Natural killer cell (primary cell): ENCODE measurements around the gene LYPLAL1. TPM values are rescaled to one million over a fixed set of nuclear protein-coding genes. Genes with fewer than 3 reads are reported as not detected.

Source experiments
- ATAC-seq, 3 donors: fragments of 150-1000 bp in 2 of 3; fragments of 200-7000 bp in 1 of 3; cut with Tn5 transposase; 1 replicate in 1 of 3; 2 replicates in 2 of 3; pipeline ENCODE4 v1.10.0; 2021; ENCODE audit warnings: mild to moderate bottlenecking in 2 of 3, moderate library complexity in 2 of 3
- DNase-seq, 2 donors: peaks; one replicate each; pipeline versions ENCODE4 v3.0.0 to v3.0.0-alpha.2; 2013 to 2021; ENCODE audit warnings: mixed read lengths in 1 of 2
- H3K27ac ChIP-seq: one replicate; pipeline ENCODE4 v1.5.1; 2013; ENCODE audit warnings: mild to moderate bottlenecking, low read length
- H3K27me3 ChIP-seq: one replicate; pipeline ENCODE4 v1.6.1; 2013; ENCODE audit warnings: low read length; ENCODE audit not compliant: control insufficient read depth, insufficient read depth
- H3K36me3 ChIP-seq: one replicate; pipeline ENCODE4 v1.6.1; 2013; ENCODE audit warnings: low read length; ENCODE audit not compliant: control insufficient read depth, insufficient read depth
- H3K4me1 ChIP-seq: one replicate; pipeline ENCODE4 v1.6.1; 2013; ENCODE audit warnings: low read length; ENCODE audit not compliant: control insufficient read depth, insufficient read depth
- H3K4me3 ChIP-seq: one replicate; pipeline ENCODE4 v1.5.1; 2013; ENCODE audit warnings: low read length
- H3K9me3 ChIP-seq: one replicate; pipeline ENCODE4 v1.6.1; 2013; ENCODE audit warnings: low read length; ENCODE audit not compliant: control insufficient read depth, insufficient read depth
- H3K27ac Mint-ChIP-seq, 2 donors: one replicate each; pipeline ENCODE4 v1.8.0; 2022; ENCODE audit warnings: mild to moderate bottlenecking in 2 of 2, mixed read lengths in 2 of 2, moderate library complexity in 1 of 2
- H3K27me3 Mint-ChIP-seq, 2 donors: one replicate each; pipeline ENCODE4 v1.8.0; 2022; ENCODE audit warnings: low read depth in 2 of 2, mixed read lengths in 2 of 2
- H3K36me3 Mint-ChIP-seq: one replicate; pipeline ENCODE4 v1.8.0; 2022; ENCODE audit warnings: mixed read lengths
- H3K4me1 Mint-ChIP-seq, 2 donors: one replicate each; pipeline ENCODE4 v1.8.0; 2022; ENCODE audit warnings: mixed read lengths in 2 of 2
- H3K4me3 Mint-ChIP-seq: one replicate; pipeline ENCODE4 v1.8.0; 2022; ENCODE audit warnings: mild to moderate bottlenecking, moderate library complexity, mixed read lengths
- H3K9me3 Mint-ChIP-seq, 2 donors: one replicate each; pipeline ENCODE4 v1.8.0; 2022; ENCODE audit warnings: mixed read lengths in 2 of 2
- CTCF ChIP-seq: fragments of 200-600 bp; IDR thresholded peaks from one replicate; pipeline ENCODE4 v1.8.0; 2022; ENCODE audit warnings: antibody characterized with exemption
- WGBS: methylation state at CpG from one replicate; pipeline ENCODE4 v1.1.7; 2013; ENCODE audit warnings: missing lambda C conversion rate; ENCODE audit not compliant: insufficient coverage; 5-methylcytosine and 5-hydroxymethylcytosine counted together
- intact Hi-C: fragments of 100-400 bp; cut with micrococcal nuclease; formaldehyde crosslinking; loops from one replicate; pipeline ENCODE4 v1.14.2; 2022
- total RNA-seq, 4 donors: library from RNA; stranded (reverse); fragments of 120-200 nt in 1 of 4; gene quantifications; one replicate each; pipeline versions ENCODE4 v1.2.3 to v1.2.4, GENCODE V29; 2013 to 2022

Gene LYPLAL1
- total RNA-seq, 3 donors from 2014 or later (not counting 1 experiment from before 2014, with no cell fraction given) = 13.1 to 18.3 (median 15.9) TPM

DNA sequence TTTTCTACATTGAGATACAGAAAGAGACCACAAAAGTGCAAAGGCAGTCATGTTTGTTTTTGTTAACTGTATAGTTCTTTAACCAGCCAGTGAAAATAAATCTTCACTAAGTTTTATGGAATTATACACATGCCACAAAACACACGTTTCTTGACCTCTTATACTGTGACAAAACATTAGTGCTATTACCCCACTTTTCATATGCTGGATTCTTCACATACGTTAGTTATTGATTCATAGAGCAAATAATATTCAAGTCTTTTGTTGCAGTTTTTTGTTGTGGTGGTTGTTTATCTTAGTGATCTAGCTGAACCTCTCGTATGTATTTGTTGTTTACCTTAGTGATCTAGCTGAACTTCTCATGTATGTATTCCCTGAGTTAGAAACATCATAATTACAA, 28.0 kb downstream of the LYPLAL1 start:
- no CpG with 5 or more reads among the region's 3 CpGs for WGBS
- H3K27me3 Mint-ChIP-seq = no peaks in the 10 kb centered on the region
- no peak overlapping the region for H3K27ac Mint-ChIP-seq
- Histone ChIP-seq H3K36me3 (no peaks in the 10 kb centered on the region), H3K4me3 (no peak overlapping the region), H3K27me3 (no peaks in the 10 kb centered on the region), H3K4me1 (no peaks in the 10 kb centered on the region), H3K27ac (no peak overlapping the region), H3K9me3 (no peaks in the 10 kb centered on the region)
- TF ChIP-seq CTCF = no peak
- intact Hi-C loops = loop anchor here (10.0 kb wide), 1 partner anchor 183 kb away; no protein-coding TSS in a partner anchor
- ATAC-seq = no peak
- H3K4me1 Mint-ChIP-seq = no peaks in the 10 kb centered on the region
- no peak for DNase-seq
- no peaks in the 10 kb centered on the region for H3K9me3 Mint-ChIP-seq
- no peak overlapping the region for H3K4me3 Mint-ChIP-seq
- peaks cover 1% of the 10 kb centered on the region for H3K36me3 Mint-ChIP-seq

DNA sequence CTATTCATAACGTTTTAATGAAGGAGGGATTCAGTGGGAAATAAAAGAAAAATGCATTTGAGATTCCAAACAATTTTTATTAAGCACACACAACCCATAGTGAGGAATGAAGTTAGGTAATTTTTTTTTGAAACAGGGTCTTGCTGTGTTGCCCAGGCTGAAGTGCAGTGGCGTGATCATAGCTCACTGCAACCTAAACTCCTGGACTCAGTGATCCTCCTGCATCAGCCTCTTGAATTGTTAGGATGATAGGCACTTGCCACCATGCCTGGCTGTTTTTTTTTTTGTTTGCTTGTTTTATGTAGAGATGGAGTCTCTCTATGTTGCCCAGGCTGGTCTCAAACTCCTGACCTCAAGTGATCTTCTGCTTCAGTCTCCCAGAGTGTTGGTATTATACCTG, 28.9 kb downstream of the LYPLAL1 start:
- no peaks in the 10 kb centered on the region for H3K27me3 ChIP-seq
- no peak overlapping the region for H3K4me3 ChIP-seq
- intact Hi-C loops = loop anchor here (10.0 kb wide), 1 partner anchor 182 kb away; no protein-coding TSS in a partner anchor
- H3K36me3 Mint-ChIP-seq = no peaks in the 10 kb centered on the region
- no peak overlapping the region for H3K4me3 Mint-ChIP-seq
- ATAC-seq (no peak), DNase-seq (no peak)
- no peaks in the 10 kb centered on the region for H3K9me3 Mint-ChIP-seq
- no peak overlapping the region for H3K27ac ChIP-seq
- H3K4me1 ChIP-seq = no peaks in the 10 kb centered on the region
- no peaks in the 10 kb centered on the region for H3K27me3 Mint-ChIP-seq
- no peak overlapping the region for H3K27ac Mint-ChIP-seq
- H3K4me1 Mint-ChIP-seq = no peaks in the 10 kb centered on the region
- TF ChIP-seq CTCF = no peak
- WGBS = 94% methylated on average over 1 of the region's 2 CpGs
- no peaks in the 10 kb centered on the region for H3K9me3 ChIP-seq
- H3K36me3 ChIP-seq = no peaks in the 10 kb centered on the region

- intact Hi-C loops = loop anchor here (10.0 kb wide), 1 partner anchor 178 kb away; no protein-coding TSS in a partner anchor
- Mint-ChIP-seq H3K4me3 (no peak overlapping the region), H3K36me3 (peaks cover 3% of the 10 kb centered on the region), H3K9me3 (no peaks in the 10 kb centered on the region), H3K27me3 (no peaks in the 10 kb centered on the region), H3K27ac (no peak overlapping the region), H3K4me1 (no peaks in the 10 kb centered on the region)
- H3K4me1 ChIP-seq = no peaks in the 10 kb centered on the region
- no CpG with 5 or more reads among the region's 2 CpGs for WGBS
- no peak for TF ChIP-seq CTCF
- H3K36me3 ChIP-seq = peaks cover under 1% of the 10 kb centered on the region
- DNase-seq (no peak), ATAC-seq (no peak)
- no peak overlapping the region for H3K4me3 ChIP-seq
- H3K27ac ChIP-seq = no peak overlapping the region
- H3K9me3 ChIP-seq = no peaks in the 10 kb centered on the region
- no peaks in the 10 kb centered on the region for H3K27me3 ChIP-seq
These were observed 32.7 kb downstream of the LYPLAL1 start for GRCh38 chr1:219206350-219206749.

DNA sequence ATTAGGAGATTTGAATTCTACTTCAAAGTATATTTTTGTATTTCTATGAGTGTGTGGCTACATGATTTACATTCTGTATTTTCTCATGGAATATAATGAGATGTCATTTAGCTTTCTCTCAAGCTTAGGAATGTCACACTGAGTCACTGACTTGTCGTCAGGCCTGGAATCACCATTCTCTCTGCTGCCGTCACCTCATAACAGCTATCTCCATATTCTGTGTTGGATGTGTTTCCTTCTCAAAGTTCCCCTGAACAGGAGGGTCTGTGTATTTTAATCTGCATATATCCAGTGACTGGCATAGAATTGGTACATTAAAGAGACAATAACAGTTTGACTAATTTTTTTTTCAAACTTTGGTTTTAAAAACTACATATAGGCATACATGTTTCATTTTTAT, 35.9 kb downstream of the LYPLAL1 start:
- no peak for ATAC-seq
- no peaks in the 10 kb centered on the region for H3K9me3 Mint-ChIP-seq
- no peak overlapping the region for H3K4me3 Mint-ChIP-seq
- no peak for DNase-seq
- H3K4me3 ChIP-seq = no peak overlapping the region
- no peak overlapping the region for H3K27ac ChIP-seq
- no peaks in the 10 kb centered on the region for H3K4me1 Mint-ChIP-seq
- H3K27me3 ChIP-seq = no peaks in the 10 kb centered on the region
- H3K36me3 Mint-ChIP-seq = peaks cover 7% of the 10 kb centered on the region
- no peaks in the 10 kb centered on the region for H3K9me3 ChIP-seq
- no peaks in the 10 kb centered on the region for H3K4me1 ChIP-seq
- TF ChIP-seq CTCF = no peak
- H3K36me3 ChIP-seq = peaks cover 2% of the 10 kb centered on the region
- WGBS = 100% methylated on average over 2 of the region's 2 CpGs
- no peak overlapping the region for H3K27ac Mint-ChIP-seq
- intact Hi-C loops = loop anchor here (10.0 kb wide), 1 partner anchor 175 kb away; no protein-coding TSS in a partner anchor
- no peaks in the 10 kb centered on the region for H3K27me3 Mint-ChIP-seq
